GM18508 (cell line): ENCODE measurements around the gene RUNX1.
"Not testable (repeated sequence)": the region's sequence is repeated elsewhere in the genome, so short reads cannot be mapped to it uniquely, and the experiment has no call there.

Experiments
- ATAC-seq: cut with Tn5 transposase; IDR thresholded peaks from one replicate; pipeline ENCODE4 v1.9.1; 2021; ENCODE audit warnings: moderate number of reproducible peaks; ENCODE audit not compliant: insufficient read depth, unreplicated experiment

Gene RUNX1

GRCh38 chr21:34804584-34804983, 244.5 kb downstream of the RUNX1 start:
- ATAC-seq, result not testable (repeated sequence)

- no peak for ATAC-seq
Measured at GRCh38 chr21:34803782-34804370, 245.2 kb downstream of the RUNX1 start.

- no peak for ATAC-seq
Measured at GRCh38 chr21:34802180-34802899, 246.8 kb downstream of the RUNX1 start.

- ATAC-seq, result no peak
Measured at GRCh38 chr21:34801519-34802132, 247.5 kb downstream of the RUNX1 start.

- ATAC-seq, result no peak
Measured at GRCh38 chr21:34800797-34801518, 248.1 kb downstream of the RUNX1 start.

- no peak for ATAC-seq
Measured at GRCh38 chr21:34799092-34799491, 250.0 kb downstream of the RUNX1 start.

- ATAC-seq, result no peak
Measured at GRCh38 chr21:34797921-34798535, 251.1 kb downstream of the RUNX1 start.

- ATAC-seq, result no peak
Measured at GRCh38 chr21:34797201-34797525, 251.9 kb downstream of the RUNX1 start.

- no peak for ATAC-seq
Measured at GRCh38 chr21:34796518-34797200, 252.4 kb downstream of the RUNX1 start.

GRCh38 chr21:34795548-34796180, 253.4 kb downstream of the RUNX1 start:
- ATAC-seq, result no peak

GRCh38 chr21:34795175-34795547, 253.9 kb downstream of the RUNX1 start:
- ATAC-seq, result no peak

GRCh38 chr21:34794686-34795085, 254.4 kb downstream of the RUNX1 start:
- no peak for ATAC-seq

GRCh38 chr21:34793471-34793870, 255.6 kb downstream of the RUNX1 start:
- no peak for ATAC-seq

GRCh38 chr21:34792504-34793089, 256.5 kb downstream of the RUNX1 start:
- no peak for ATAC-seq

GRCh38 chr21:34791776-34792503, 257.2 kb downstream of the RUNX1 start:
- no peak for ATAC-seq

GRCh38 chr21:34790834-34791233, 258.3 kb downstream of the RUNX1 start:
- ATAC-seq, result no peak

- no peak for ATAC-seq
Measured at GRCh38 chr21:34790341-34790740, 258.8 kb downstream of the RUNX1 start.

- ATAC-seq, result no peak
Measured at GRCh38 chr21:34788879-34789278, 260.2 kb downstream of the RUNX1 start.

GRCh38 chr21:34783815-34784214, 265.3 kb downstream of the RUNX1 start:
- ATAC-seq, result no peak
